Osteoblast (primary cell): ENCODE data around the gene IL19. TPM values are rescaled to one million over a fixed set of nuclear protein-coding genes. Genes with fewer than 3 reads are reported as not detected.

Source experiments
- DNase-seq: peaks from one replicate; pipeline ENCODE4 v3.0.0; 2011; ENCODE audit warnings: low spot score, mixed read lengths; ENCODE audit not compliant: insufficient read length; ENCODE audit errors: missing footprints
- H2AFZ ChIP-seq: 2 replicates; pipeline ENCODE4 v1.6.0; 2011; ENCODE audit warnings: mild to moderate bottlenecking, low read length
- H3K27ac ChIP-seq: 2 replicates; pipeline ENCODE4 v1.5.1; 2011; ENCODE audit warnings: mild to moderate bottlenecking, low read depth, low read length, moderate library complexity
- H3K27me3 ChIP-seq: 2 replicates; pipeline ENCODE4 v1.6.0; 2012; ENCODE audit warnings: mild to moderate bottlenecking, control low read depth, inconsistent platforms, low read length, moderate library complexity; ENCODE audit not compliant: insufficient read depth
- H3K36me3 ChIP-seq: 2 replicates; pipeline ENCODE4 v1.5.1; 2011; ENCODE audit warnings: mild to moderate bottlenecking, low read length, control low read depth, moderate library complexity; ENCODE audit not compliant: insufficient read depth
- H3K4me1 ChIP-seq: 2 replicates; pipeline ENCODE4 v1.5.1; 2011; ENCODE audit warnings: mild to moderate bottlenecking, low read length, control low read depth, moderate library complexity; ENCODE audit not compliant: insufficient read depth
- H3K4me2 ChIP-seq: 2 replicates; pipeline ENCODE4 v1.6.0; 2011; ENCODE audit warnings: mild to moderate bottlenecking, low read length; ENCODE audit not compliant: insufficient read depth
- H3K4me3 ChIP-seq: fragments of 200-600 bp; sonication (generic); 3 replicates; pipeline ENCODE4 v1.5.1; 2012; ENCODE audit warnings: mild to moderate bottlenecking, low read length, inconsistent platforms; ENCODE audit not compliant: insufficient read depth
- H3K79me2 ChIP-seq: 2 replicates; pipeline ENCODE4 v1.6.0; 2012; ENCODE audit warnings: mild to moderate bottlenecking, low read length, control low read depth, inconsistent platforms; ENCODE audit not compliant: insufficient read depth
- H3K9me3 ChIP-seq: 2 replicates; pipeline ENCODE4 v1.5.1; 2011; ENCODE audit warnings: low read depth, low read length, control low read depth
- H4K20me1 ChIP-seq: 2 replicates; pipeline ENCODE4 v1.6.0; 2012; ENCODE audit warnings: mild to moderate bottlenecking, low read length, control low read depth; ENCODE audit not compliant: insufficient read depth
- CTCF ChIP-seq: IDR thresholded peaks from 2 replicates; pipeline ENCODE4 v1.5.1; 2011; ENCODE audit warnings: mild to moderate bottlenecking, low read depth, low read length, moderate library complexity; ENCODE audit errors: extremely low read depth
- small RNA-seq: library from RNA; depleted of rRNA; stranded (forward); fragments of <200 nt; gene quantifications from one replicate; pipeline ENCODE3, GENCODE V24; 2012
- total RNA-seq: library from RNA; depleted of rRNA; stranded (reverse); fragments of >200 nt; gene quantifications from 2 replicates; pipeline ENCODE4 v1.2.3, GENCODE V29; 2012

IL19 gene
- total RNA-seq, 1 donor, result not detected

DNA sequence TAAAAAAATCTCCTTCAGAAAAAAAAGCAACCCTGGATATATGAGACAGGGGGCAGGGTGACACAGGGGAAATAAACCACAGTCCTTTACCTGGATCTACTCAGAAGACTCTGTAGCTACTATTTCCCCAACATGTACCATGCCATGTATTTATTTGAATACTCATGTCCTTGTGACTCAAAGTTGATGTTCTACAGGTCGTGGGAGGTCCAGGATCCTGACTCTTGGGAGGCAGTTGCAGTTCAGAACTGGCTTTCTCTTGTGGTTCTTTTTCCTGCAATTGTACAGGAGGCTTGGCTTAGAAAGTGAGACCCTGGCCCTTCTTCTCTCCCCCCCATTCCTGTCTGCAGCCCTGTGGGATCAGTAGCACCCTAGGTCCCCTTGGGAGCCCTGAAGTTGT is 120.8 kb downstream of the IL19 start:
- Histone ChIP-seq H3K36me3 (no peaks in the 10 kb centered on the region), H3K9me3 (no peaks in the 10 kb centered on the region), H3K4me1 (peaks cover 47% of the 10 kb centered on the region), H3K4me3 (no peak overlapping the region), H3K27ac (peak overlapping the region; percentile 90), H2AFZ (no peak overlapping the region), H3K79me2 (no peaks in the 10 kb centered on the region), H3K27me3 (no peaks in the 10 kb centered on the region), H3K4me2 (peak overlapping the region; percentile 40), H4K20me1 (no peaks in the 10 kb centered on the region)
- TF ChIP-seq CTCF, result no peak
- no peak for DNase-seq

Small RNA genes within 50 kb of the gene (small RNA-seq; reads per million reads assigned to genes)
- gene RF00019, result not detected

Other genes with a start within 250 kb of the IL19 start
- gene EIF2D, start 158.3 kb upstream of the IL19 start, total RNA-seq, result 52.8 and 53.6 TPM in 2 replicates
- gene DYRK3, start 135.2 kb upstream of the IL19 start, total RNA-seq, result 52.1 and 54.8 TPM in 2 replicates
- 38.0 and 40.1 TPM in 2 replicates for gene MAPKAPK2, start 85.9 kb upstream of the IL19 start, total RNA-seq
- not detected in 2 replicates for gene IL10, start 1.7 kb downstream of the IL19 start, total RNA-seq
- gene IL20, start 94.8 kb downstream of the IL19 start, total RNA-seq, result not detected in 2 replicates
- gene IL24, start 126.7 kb downstream of the IL19 start, total RNA-seq, result not detected in 2 replicates
- 0.29 TPM in 1 of 2 replicates, not detected in the other for gene FCMR, start 151.2 kb downstream of the IL19 start, total RNA-seq
- not detected in 2 replicates for gene PIGR, start 175.7 kb downstream of the IL19 start, total RNA-seq
- not detected in 2 replicates for gene FCAMR, start 199.7 kb downstream of the IL19 start, total RNA-seq